RWPE1 (cell line): Measurements from ENCODE around the gene PARD6G.

ENCODE experiments used
- CTCF ChIA-PET: fragments of 350-600 bp; sonication (Branson Sonifier 250); formaldehyde crosslinking; extraction: SDS; loops from one replicate; lab custom pipeline; 2021; lab: Yijun Ruan, JAX
- POLR2A ChIA-PET: fragments of 400-600 bp; formaldehyde crosslinking; extraction: SDS; loops from one replicate; lab custom pipeline; 2020; ENCODE audit warnings: antibody characterized with exemption; ENCODE audit not compliant: low non-redundant PET; lab: Yijun Ruan, JAX
- DNase-seq: peaks from one replicate; pipeline ENCODE4 v3.0.0; 2012; ENCODE audit warnings: low spot score
- H3K27ac ChIP-seq: fragments of 450-650 bp; 2 replicates; pipeline ENCODE4 v1.5.1; 2017
- TF ChIP-seq, protein P1 (sequence below): fragments of 450-650 bp; conservative IDR thresholded peaks from 2 replicates; pipeline ENCODE4 v1.5.1; 2017; ENCODE audit warnings: low read depth, mild to moderate bottlenecking

PARD6G gene

DNA sequence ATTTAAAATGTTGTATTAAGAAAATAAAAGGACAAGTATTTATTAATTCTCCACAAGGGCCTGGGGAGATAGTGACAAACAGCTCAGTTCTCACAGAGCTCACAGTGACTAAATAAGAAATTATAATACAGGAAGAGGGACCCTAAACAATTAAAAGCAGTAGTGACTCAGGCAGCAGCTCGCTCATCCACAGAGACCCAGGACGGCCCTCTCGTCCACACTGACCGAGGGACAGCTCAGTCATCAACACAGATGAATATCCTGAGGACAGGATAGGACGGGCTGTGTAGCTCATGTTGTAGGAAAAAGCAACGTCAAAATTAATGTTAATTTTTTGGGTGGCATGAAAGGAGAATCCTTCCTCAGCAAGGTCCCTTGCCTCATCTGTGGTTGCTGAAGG, 44.1 kb downstream of the PARD6G start:
- no peak for DNase-seq
- POLR2A ChIA-PET = no interaction called here
- no peak overlapping the region for H3K27ac ChIP-seq
- CTCF ChIA-PET = no interaction called here
- TF ChIP-seq, protein P1, sequence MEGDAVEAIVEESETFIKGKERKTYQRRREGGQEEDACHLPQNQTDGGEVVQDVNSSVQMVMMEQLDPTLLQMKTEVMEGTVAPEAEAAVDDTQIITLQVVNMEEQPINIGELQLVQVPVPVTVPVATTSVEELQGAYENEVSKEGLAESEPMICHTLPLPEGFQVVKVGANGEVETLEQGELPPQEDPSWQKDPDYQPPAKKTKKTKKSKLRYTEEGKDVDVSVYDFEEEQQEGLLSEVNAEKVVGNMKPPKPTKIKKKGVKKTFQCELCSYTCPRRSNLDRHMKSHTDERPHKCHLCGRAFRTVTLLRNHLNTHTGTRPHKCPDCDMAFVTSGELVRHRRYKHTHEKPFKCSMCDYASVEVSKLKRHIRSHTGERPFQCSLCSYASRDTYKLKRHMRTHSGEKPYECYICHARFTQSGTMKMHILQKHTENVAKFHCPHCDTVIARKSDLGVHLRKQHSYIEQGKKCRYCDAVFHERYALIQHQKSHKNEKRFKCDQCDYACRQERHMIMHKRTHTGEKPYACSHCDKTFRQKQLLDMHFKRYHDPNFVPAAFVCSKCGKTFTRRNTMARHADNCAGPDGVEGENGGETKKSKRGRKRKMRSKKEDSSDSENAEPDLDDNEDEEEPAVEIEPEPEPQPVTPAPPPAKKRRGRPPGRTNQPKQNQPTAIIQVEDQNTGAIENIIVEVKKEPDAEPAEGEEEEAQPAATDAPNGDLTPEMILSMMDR = no peak

DNA sequence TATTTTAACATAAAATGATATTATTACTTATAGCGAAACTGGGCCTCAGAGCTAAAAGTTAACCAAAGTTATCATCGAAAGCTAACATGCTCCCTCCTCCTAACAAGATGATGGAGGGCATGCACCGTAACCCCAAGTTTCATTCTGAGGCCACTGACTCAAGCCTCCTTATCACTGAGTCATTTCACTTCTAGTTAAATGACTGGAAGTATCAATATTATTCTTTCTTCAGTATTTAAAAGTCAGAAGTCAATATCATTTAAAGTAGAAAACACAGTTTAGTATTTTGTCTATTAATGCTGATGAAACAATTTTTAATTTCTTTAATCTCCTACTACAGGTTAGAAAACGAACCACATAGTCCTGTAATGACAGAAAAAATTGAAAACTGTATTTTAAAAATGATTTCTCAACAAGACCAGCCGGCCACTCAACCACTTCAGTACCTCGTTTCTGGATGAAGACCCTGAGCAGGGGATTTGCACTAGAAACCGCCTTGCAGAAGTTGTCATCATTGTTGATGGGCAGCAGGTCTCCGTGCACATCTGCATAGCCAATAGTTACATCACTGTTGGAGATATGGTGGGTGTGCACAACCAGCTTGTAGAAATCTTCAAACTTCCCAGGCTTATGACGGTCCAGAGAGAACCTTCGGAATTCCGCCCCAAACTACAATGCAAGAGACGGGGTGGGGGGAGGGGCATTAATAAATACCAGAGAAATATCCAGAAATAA, 44.9 kb downstream of the PARD6G start:
- no peak overlapping the region for H3K27ac ChIP-seq
- TF ChIP-seq, protein P1 = no peak
- POLR2A ChIA-PET = no interaction called here
- no peak for DNase-seq
- CTCF ChIA-PET = no interaction called here

DNA sequence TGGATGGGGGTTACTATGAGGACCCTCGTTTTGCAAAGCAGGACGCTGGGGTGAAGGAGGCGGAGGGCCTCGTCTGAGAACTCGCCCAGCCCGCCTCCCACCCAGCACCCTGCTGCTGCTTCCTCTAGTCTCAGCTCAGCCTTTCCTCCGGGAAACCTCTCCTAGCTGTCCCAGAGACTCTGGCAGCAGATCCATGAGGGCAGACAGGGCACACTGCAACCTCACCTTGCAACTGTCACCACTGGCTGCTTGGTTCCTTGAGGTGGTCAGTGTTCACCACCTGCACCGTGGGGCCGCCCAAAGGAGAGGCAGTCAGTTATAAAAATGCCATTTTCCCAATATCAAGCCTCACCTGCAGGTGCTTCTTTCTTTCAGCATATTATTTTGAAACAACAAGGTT, 45.6 kb downstream of the PARD6G start:
- ChIA-PET POLR2A (no interaction called here), CTCF (no interaction called here)
- TF ChIP-seq, protein P1 = no peak
- DNase-seq = no peak
- no peak overlapping the region for H3K27ac ChIP-seq

DNA sequence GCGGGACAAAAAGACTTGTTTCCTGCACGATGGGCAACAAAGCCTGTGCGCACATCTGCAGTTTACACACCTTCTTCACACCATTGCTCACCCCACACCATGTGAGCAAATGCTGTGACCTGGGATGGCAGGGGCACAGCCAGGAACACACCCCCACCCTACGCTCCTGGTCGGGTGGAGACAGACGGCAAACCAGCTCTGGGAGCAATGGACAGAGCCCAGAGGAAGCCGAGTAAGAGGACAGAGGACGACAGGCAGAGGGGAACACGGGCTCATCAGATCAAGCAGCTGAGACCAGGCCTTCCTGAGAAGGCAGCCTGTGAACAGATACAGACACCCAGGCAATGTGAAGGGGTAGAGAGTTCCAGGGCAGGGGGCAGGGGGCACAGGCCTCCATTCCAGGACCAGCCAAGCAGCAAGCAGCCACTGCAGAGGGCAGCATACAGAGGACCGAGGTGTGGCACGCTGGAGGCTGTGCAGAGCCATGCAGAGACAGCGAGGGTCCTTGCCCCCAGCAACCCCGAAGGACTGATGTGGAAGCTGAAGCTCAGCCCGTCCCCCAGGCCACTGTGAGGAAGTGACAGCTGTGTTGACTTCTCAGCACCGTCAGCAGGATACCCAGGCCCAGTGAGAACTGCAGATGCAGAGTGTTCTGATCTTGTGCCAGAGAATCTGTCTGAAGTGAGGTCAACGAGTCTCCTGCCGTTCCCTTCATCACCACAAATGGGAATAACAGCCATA, 46.2 kb downstream of the PARD6G start:
- CTCF ChIA-PET = no interaction called here
- no peak overlapping the region for H3K27ac ChIP-seq
- DNase-seq = no peak
- POLR2A ChIA-PET = no interaction called here
- TF ChIP-seq, protein P1 = no peak

DNA sequence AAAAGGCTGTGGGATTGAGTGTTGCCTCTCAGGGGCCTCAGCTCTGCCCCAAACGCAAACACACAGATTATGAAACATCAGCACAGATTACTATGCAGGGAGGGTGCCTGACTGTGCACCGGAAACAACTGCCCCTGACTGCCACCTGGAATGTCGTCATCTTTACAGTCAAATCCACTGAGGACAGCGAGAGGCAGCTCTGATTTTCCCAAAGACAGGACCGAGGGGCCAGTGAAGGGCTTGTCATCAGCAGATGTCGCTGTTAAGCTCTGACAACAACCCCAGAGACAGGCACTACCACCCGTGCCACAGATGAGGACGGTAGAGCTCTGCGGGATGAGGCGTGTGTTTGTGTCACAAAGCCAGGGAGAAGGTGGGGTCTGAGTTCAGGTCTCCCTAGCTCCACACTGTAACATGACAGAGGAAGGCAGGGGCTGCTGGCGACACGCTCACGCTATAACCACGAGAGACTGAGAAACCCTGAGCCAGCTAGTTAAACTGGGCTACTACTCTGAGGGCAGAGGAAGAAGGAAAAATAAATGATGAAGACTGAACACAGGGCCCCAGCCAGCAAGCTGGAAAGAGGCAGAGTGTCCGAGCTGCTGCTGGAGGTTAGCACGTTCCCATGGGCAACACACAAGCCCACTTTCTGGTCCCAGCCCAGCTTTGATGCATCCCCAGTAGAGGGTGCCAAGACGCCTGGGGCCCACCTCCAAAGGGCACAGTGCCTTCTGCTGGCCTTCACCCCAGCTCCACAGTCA, 47.0 kb downstream of the PARD6G start:
- TF ChIP-seq, protein P1 = no peak
- POLR2A ChIA-PET = no interaction called here
- H3K27ac ChIP-seq = no peak overlapping the region
- DNase-seq = no peak
- CTCF ChIA-PET = interaction anchor here (0.7 kb wide), 1 partner anchor 27 kb away, joined by 4 read pairs; no protein-coding TSS in a partner anchor

DNA sequence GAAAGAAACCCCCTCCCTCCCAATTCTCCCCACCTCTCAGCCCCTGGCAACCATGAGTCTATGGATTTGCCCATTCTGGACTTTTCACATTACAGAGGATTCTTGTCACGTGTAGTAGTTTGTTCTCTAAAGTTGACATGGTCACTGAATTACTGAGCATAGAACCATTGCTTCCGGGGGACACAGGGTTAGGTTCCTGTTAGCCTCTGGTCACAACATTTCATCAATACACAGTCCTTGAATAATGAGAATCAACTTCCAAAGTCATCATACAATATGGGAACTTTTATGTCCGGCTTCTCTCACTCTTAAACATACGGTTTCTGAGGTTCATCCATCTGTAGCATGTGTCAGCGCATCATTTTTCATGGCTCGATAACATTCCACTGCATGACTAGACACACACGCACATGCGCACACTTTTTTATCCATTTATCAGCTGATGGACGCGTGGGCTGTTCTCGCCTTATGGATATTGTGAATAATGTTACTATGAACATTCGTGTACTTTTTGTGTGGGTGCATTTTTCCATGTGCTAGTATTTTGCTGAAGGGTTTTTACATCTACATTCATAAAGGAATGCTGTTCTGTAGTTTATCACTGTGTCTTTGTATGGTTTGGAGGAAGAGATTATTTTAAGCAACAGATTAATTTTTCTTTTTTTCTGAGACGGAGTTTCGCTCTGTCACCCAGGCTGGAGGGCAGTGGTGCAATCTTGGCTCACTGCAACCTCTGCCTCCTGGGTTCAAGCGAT, 48.1 kb downstream of the PARD6G start:
- H3K27ac ChIP-seq = no peak overlapping the region
- ChIA-PET POLR2A (no interaction called here), CTCF (interaction anchor here (0.7 kb wide), 1 partner anchor 29 kb away, joined by 4 read pairs; no protein-coding TSS in a partner anchor)
- no peak for DNase-seq
- TF ChIP-seq, protein P1 = no peak
